Mesenchymal stem cell (in vitro differentiated cells and primary cell): Measurements from ENCODE around the gene VAMP8.
"Not testable (repeated sequence)": the region's sequence is repeated elsewhere in the genome, so short reads cannot be mapped to it uniquely, and the experiment has no call there.

ENCODE experiments used
- DNase-seq: peaks from one replicate; pipeline ENCODE4 v3.0.0-alpha.2; 2013
- H2AFZ ChIP-seq: one replicate; pipeline ENCODE4 v1.6.1; 2013; ENCODE audit warnings: low read depth, mild to moderate bottlenecking, control low read depth, inconsistent platforms, low read length, moderate library complexity
- H2AK5ac ChIP-seq: 2 replicates; pipeline ENCODE4 v1.6.1; 2013; ENCODE audit warnings: low read length, moderate library complexity, mild to moderate bottlenecking, inconsistent platforms; ENCODE audit not compliant: severe bottlenecking
- H2BK120ac ChIP-seq: one replicate; pipeline ENCODE4 v1.6.1; 2013; ENCODE audit warnings: low read depth, mild to moderate bottlenecking, inconsistent platforms, low read length, moderate library complexity
- H2BK12ac ChIP-seq, 2 experiments: one replicate each; pipeline ENCODE4 v1.6.1; 2013; ENCODE audit warnings: inconsistent platforms in 2 of 2, low read length in 2 of 2, mild to moderate bottlenecking in 2 of 2, moderate library complexity in 2 of 2, control low read depth in 1 of 2
- H2BK15ac ChIP-seq: one replicate; pipeline ENCODE4 v1.6.1; 2013; ENCODE audit warnings: mild to moderate bottlenecking, low read depth, inconsistent platforms; ENCODE audit not compliant: poor library complexity, severe bottlenecking
- H2BK5ac ChIP-seq: 2 replicates; pipeline ENCODE4 v1.6.1; 2013; ENCODE audit warnings: low read depth, mild to moderate bottlenecking, low read length, control low read depth, inconsistent platforms; ENCODE audit not compliant: poor library complexity, severe bottlenecking
- H3K14ac ChIP-seq, 2 experiments: one replicate each; pipeline ENCODE4 v1.6.1; 2013; ENCODE audit warnings: inconsistent platforms in 2 of 2, low read length in 2 of 2, control low read depth in 1 of 2, mild to moderate bottlenecking in 1 of 2, moderate library complexity in 1 of 2
- H3K18ac ChIP-seq, 2 experiments: one replicate each; pipeline ENCODE4 v1.6.1; 2013; ENCODE audit warnings: inconsistent platforms in 2 of 2, low read length in 2 of 2, control low read depth in 1 of 2, low read depth in 1 of 2, mild to moderate bottlenecking in 1 of 2
- H3K23ac ChIP-seq, 2 experiments: one replicate each; pipeline ENCODE4 v1.6.1; 2013; ENCODE audit warnings: inconsistent platforms in 2 of 2, low read length in 2 of 2, mild to moderate bottlenecking in 2 of 2, moderate library complexity in 2 of 2, control low read depth in 1 of 2
- H3K27ac ChIP-seq: 2 replicates; pipeline ENCODE4 v1.5.1; 2013; ENCODE audit warnings: mild to moderate bottlenecking, moderate library complexity, low read length, control low read depth, inconsistent platforms; ENCODE audit not compliant: poor library complexity, severe bottlenecking
- H3K27me3 ChIP-seq, 2 experiments: 2 replicates each; pipeline versions ENCODE4 v1.6.1 to v1.7.0; 2013; ENCODE audit warnings: low read length in 2 of 2, mild to moderate bottlenecking in 2 of 2, moderate library complexity in 2 of 2, control low read depth in 1 of 2, inconsistent platforms in 1 of 2; ENCODE audit not compliant: control insufficient read depth in 1 of 2, insufficient read depth in 1 of 2
- H3K36me3 ChIP-seq, 2 experiments: 2 replicates each; pipeline versions ENCODE4 v1.6.1 to v1.7.0; 2013; ENCODE audit warnings: low read length in 2 of 2, control low read depth in 1 of 2, inconsistent platforms in 1 of 2, low read depth in 1 of 2, mild to moderate bottlenecking in 1 of 2; ENCODE audit not compliant: insufficient read depth in 2 of 2, control insufficient read depth in 1 of 2
- H3K4ac ChIP-seq, 2 experiments: one replicate each; pipeline ENCODE4 v1.6.1; 2013; ENCODE audit warnings: inconsistent platforms in 2 of 2, low read length in 2 of 2, mild to moderate bottlenecking in 2 of 2, moderate library complexity in 2 of 2, control low read depth in 1 of 2, low read depth in 1 of 2
- H3K4me1 ChIP-seq: 2 replicates; pipeline ENCODE4 v1.6.1; 2013; ENCODE audit warnings: low read depth, low read length, control low read depth; ENCODE audit not compliant: control insufficient read depth, insufficient read depth
- H3K4me2 ChIP-seq: 2 replicates; pipeline ENCODE4 v1.6.1; 2013; ENCODE audit warnings: low read length, mild to moderate bottlenecking, inconsistent platforms; ENCODE audit not compliant: poor library complexity, severe bottlenecking
- H3K4me3 ChIP-seq, 2 experiments: 2 replicates each; pipeline versions ENCODE4 v1.5.1 to v1.7.0; 2013; ENCODE audit warnings: low read length in 2 of 2, mild to moderate bottlenecking in 2 of 2, control low read depth in 1 of 2, low read depth in 1 of 2; ENCODE audit not compliant: insufficient read depth in 1 of 2
- H3K79me1 ChIP-seq: replicated peaks from 2 replicates; pipeline ENCODE4 v1.6.1; 2013; ENCODE audit warnings: mild to moderate bottlenecking, control low read depth, low read length, inconsistent platforms; ENCODE audit not compliant: poor library complexity, severe bottlenecking
- H3K9ac ChIP-seq: 2 replicates; pipeline ENCODE4 v1.7.0; 2013; ENCODE audit warnings: mild to moderate bottlenecking, low read length, moderate library complexity
- H3K9me3 ChIP-seq: 2 replicates; pipeline ENCODE4 v1.7.0; 2013; ENCODE audit warnings: mild to moderate bottlenecking, low read length; ENCODE audit not compliant: control insufficient read depth
- H4K8ac ChIP-seq: one replicate; pipeline ENCODE4 v1.6.1; 2013; ENCODE audit warnings: inconsistent platforms, mild to moderate bottlenecking, low read length, moderate library complexity
- H4K91ac ChIP-seq: one replicate; pipeline ENCODE4 v1.6.1; 2013; ENCODE audit warnings: mild to moderate bottlenecking, low read length, inconsistent platforms
- WGBS: methylation state at CpG from one replicate; pipeline ENCODE4 v1.1.7; 2013; ENCODE audit warnings: mixed read lengths; 5-methylcytosine and 5-hydroxymethylcytosine counted together

The VAMP8 gene

DNA sequence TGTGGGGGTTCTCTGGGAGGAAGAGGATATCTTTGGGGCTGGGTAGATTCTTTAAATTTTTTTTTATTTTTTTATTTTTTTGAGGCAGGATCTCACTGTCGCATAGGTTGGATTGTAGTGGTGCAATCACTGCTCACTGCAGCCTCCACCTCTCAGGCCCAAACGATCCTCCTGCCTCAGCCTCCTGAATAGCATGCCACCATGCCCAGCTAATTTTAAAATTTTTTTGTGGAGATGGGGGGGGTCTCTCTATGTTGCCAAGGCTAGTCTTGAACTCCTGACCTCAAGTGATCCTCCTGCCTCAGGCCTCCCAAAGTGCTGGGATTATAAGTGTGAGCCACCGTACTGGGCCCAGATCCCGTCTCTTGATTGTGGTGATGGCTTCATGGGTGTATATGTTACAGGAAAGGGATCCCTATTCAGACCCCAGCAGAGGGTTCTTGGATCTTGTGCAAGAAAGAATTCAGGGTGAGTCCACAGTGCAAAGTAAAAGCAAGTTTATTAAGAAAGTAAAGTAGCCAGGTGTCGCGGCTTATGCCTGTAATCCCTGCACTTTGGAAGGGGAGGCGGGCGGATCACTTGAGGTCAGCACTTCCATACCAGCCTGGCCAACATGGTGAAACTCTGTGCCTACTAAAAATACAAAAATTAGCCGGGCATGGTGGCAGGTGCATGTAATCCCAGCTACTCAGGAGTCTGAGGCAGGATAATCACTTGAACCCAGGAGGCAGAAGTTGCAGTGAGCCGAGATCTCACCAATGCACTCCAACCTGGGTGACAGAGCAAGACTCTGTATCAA, 36.5 kb downstream of the VAMP8 start:
- Histone ChIP-seq H3K79me1 (peaks cover 6% of the 10 kb centered on the region), H3K36me3 (peaks cover 11 to 17% of the 10 kb centered on the region in 2 experiments), H2BK12ac (no peak overlapping the region), H3K9me3 (no peaks in the 10 kb centered on the region), H2BK5ac (no peak overlapping the region), H2BK15ac (no peak overlapping the region), H3K23ac (no peak overlapping the region), H3K4me3 (no peak overlapping the region), H2AK5ac (no peak overlapping the region), H3K27me3 (no peaks in the 10 kb centered on the region), H3K14ac (no peak overlapping the region), H3K4me1 (peaks cover 14% of the 10 kb centered on the region), H4K91ac (no peak overlapping the region), H4K8ac (no peak overlapping the region), H3K27ac (no peak overlapping the region), H3K18ac (no peak overlapping the region), H3K4ac (no peak overlapping the region), H3K4me2 (no peak overlapping the region), H3K9ac (no peak overlapping the region), H2BK120ac (no peak overlapping the region), H2AFZ (no peak overlapping the region)
- WGBS, result 95% methylated on average over 9 of the region's 10 CpGs
- no peak for DNase-seq

DNA sequence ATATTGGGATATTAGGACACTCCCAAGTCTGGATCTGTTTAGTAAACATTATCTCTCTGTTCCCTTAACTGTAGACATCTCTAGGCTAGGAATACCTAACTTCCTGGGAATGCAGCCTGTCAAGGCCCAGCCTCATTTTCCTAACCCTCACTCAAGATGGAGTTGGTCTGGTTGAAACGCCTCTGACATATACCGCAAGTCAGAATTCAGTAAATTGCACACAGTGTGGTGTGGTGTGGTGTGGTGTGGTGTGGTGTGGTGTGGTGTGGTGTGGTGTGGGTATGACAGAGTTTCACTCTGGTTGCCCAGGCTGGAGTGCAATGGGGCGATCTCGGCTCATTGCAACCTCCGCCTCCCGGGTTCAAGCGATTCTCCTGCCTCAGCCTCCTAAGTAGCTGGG, 37.4 kb downstream of the VAMP8 start:
- Histone ChIP-seq H3K36me3 (peaks cover 8 to 18% of the 10 kb centered on the region in 2 experiments), H3K4me1 (peaks cover 16% of the 10 kb centered on the region)
- H3K4me3 ChIP-seq, H2BK12ac ChIP-seq, H3K23ac ChIP-seq, DNase-seq, H3K27ac ChIP-seq, H3K27me3 ChIP-seq, H3K9me3 ChIP-seq, H3K4ac ChIP-seq, H3K14ac ChIP-seq, H2BK15ac ChIP-seq, H2AK5ac ChIP-seq, H3K4me2 ChIP-seq, H3K79me1 ChIP-seq, H2BK120ac ChIP-seq, H4K91ac ChIP-seq, H2BK5ac ChIP-seq, H4K8ac ChIP-seq, H2AFZ ChIP-seq, H3K9ac ChIP-seq, H3K18ac ChIP-seq: not testable (repeated sequence)
- WGBS, result 97% methylated on average over 7 of the region's 7 CpGs

GRCh38 chr2:85615413-85615728, 38.0 kb downstream of the VAMP8 start:
- Histone ChIP-seq H3K36me3 (peaks cover 10 to 17% of the 10 kb centered on the region in 2 experiments), H3K4me2 (no peak overlapping the region), H2BK15ac (no peak overlapping the region), H3K27ac (no peak overlapping the region), H3K14ac (no peak overlapping the region), H3K9ac (no peak overlapping the region), H3K79me1 (peaks cover 3% of the 10 kb centered on the region), H4K91ac (no peak overlapping the region), H2AFZ (no peak overlapping the region), H3K4me3 (peak overlapping the region in 1 of 2 experiments; percentile 89), H3K27me3 (no peaks in the 10 kb centered on the region), H2BK120ac (no peak overlapping the region), H3K9me3 (no peaks in the 10 kb centered on the region), H4K8ac (no peak overlapping the region), H2BK5ac (no peak overlapping the region), H3K4me1 (peaks cover 13% of the 10 kb centered on the region), H3K18ac (no peak overlapping the region), H3K23ac (no peak overlapping the region), H2BK12ac (peak overlapping the region in 1 of 2 experiments; percentile 42), H3K4ac (peak overlapping the region in 1 of 2 experiments; percentile 50), H2AK5ac (no peak overlapping the region)
- no peak for DNase-seq
- 94% methylated on average over 17 of the region's 17 CpGs for WGBS

DNA sequence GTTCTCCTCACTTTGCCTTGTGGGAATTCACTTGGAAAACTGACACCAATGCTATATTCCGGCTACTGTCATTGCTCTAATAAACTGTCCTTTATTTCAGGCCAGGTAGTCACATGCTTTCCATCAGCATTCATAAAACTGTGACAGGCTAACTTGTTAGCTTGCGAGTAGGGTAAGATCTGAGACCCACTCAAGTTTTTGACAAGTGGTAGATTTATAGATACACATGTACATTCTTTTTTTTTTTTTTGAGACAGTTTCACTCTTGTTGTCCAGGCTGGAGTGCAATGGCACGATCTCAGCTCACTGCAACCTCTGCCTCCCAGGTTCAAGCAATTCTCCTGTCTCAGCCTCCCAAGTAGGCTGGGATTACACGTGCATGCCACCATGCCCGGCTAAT, 40.3 kb downstream of the VAMP8 start:
- not testable (repeated sequence) for H3K27ac ChIP-seq, H3K9me3 ChIP-seq, H3K4me2 ChIP-seq, H2BK12ac ChIP-seq, H3K14ac ChIP-seq, DNase-seq, H4K91ac ChIP-seq, H3K4me1 ChIP-seq, H2BK5ac ChIP-seq, H4K8ac ChIP-seq, H3K18ac ChIP-seq, H2BK120ac ChIP-seq, H3K23ac ChIP-seq, H2BK15ac ChIP-seq, H3K4ac ChIP-seq, H3K27me3 ChIP-seq, H2AFZ ChIP-seq
- WGBS, result 96% methylated on average over 4 of the region's 5 CpGs
- H3K79me1 ChIP-seq, result peaks cover 10% of the 10 kb centered on the region
- peak overlapping the region; percentile 42 for H2AK5ac ChIP-seq
- H3K4me3 ChIP-seq, result peak overlapping the region in 1 of 2 experiments; percentile 89
- peaks cover 20 to 35% of the 10 kb centered on the region in 2 experiments for H3K36me3 ChIP-seq
- peak overlapping the region; percentile 96 for H3K9ac ChIP-seq
